ENCODE results near the gene TSHZ2. TPM values are rescaled to one million over a fixed set of nuclear protein-coding genes. Genes with fewer than 3 reads are reported as not detected.

The TSHZ2 gene
- total RNA-seq, 1 experiment from 2014 or later, result 0.07 TPM

DNA sequence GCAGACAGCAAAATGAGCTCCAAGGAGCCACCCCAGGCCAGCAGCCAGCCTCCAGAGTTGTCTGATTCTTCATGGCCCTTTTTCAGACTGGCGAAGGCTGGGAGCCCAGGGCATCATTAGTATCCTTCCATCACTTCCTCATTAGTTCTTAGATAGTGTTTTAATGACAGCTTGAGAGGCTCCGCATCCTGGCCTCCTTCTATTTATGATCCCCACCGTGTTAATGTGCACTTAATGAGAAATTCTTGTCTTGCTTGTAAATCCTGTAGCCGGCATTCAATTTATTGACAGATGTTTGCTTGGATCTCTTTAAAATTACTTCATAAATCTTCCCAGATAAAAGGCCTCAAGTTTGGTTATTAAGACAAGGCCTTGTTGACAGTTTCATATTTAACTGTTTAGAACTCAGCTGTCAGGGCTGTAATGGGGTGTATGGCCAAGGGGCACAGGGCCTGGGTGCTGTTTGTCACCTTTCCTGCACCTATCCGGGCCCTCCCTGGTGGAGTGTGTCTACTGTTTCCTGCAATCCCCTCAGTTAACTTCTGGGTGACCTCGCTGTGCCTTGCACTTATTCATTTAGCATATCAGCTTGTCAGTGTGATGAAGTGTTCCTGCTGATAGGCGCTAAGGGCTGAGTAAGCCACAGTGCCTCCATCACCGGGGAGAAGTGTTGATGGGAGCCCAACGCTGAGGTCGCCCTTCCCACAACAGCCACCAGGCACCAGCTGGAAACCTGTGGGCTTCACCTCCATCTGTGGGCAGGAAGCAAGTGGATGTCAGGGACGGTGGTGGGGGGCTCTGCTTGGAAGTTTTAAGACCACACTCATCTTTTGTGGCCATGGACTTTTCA lies 169.3 kb downstream of the TSHZ2 start:
- Histone ChIP-seq H3K23ac (ENCODE audit: insufficient read length, low read depth, low read length) (no peak overlapping the region), H3K9me3 (ENCODE audit: control insufficient read depth, low read depth, low read length) (no peaks in the 10 kb centered on the region), H4K91ac (ENCODE audit: insufficient read length, low read depth, low read length) (no peak overlapping the region), H3K4ac (ENCODE audit: low read depth, low read length) (no peak overlapping the region), H4K20me1 (ENCODE audit: control insufficient read depth, insufficient read depth, insufficient read length) (no peaks in the 10 kb centered on the region), H2BK5ac (ENCODE audit: insufficient read length, low read length) (no peak overlapping the region), H2BK120ac (ENCODE audit: low read depth, low read length, poor library complexity, severe bottlenecking) (no peak overlapping the region), H3K79me1 (ENCODE audit: insufficient read depth, low read depth, low read length, poor library complexity, severe bottlenecking) (no peaks in the 10 kb centered on the region), H3K27me3 (ENCODE audit: insufficient read depth, low read length) (no peaks in the 10 kb centered on the region), H3K27ac (ENCODE audit: insufficient read length, low read depth, low read length) (no peak overlapping the region), H3K4me1 (ENCODE audit: insufficient read depth, low read length) (no peaks in the 10 kb centered on the region), H2AK5ac (ENCODE audit: insufficient read length, low read length) (no peak overlapping the region), H3K9ac (ENCODE audit: extremely low read depth, insufficient read length, low read length) (no peak overlapping the region), H4K5ac (ENCODE audit: insufficient read length, low read depth, low read length) (no peak overlapping the region), H3K23me2 (ENCODE audit: insufficient read length, low read depth, low read length, poor library complexity, severe bottlenecking) (no peaks in the 10 kb centered on the region), H3K14ac (ENCODE audit: insufficient read depth, low read length) (no peak overlapping the region), H3T11ph (ENCODE audit: low read length) (no peak overlapping the region), H2AFZ (ENCODE audit: low read length) (no peak overlapping the region), H4K8ac (replicated peaks; ENCODE audit: insufficient read length, low read depth, low read length) (no peak overlapping the region), H2BK12ac (ENCODE audit: insufficient read length, low read depth, low read length) (no peak overlapping the region), H2BK15ac (ENCODE audit: low read depth, low read length) (no peak overlapping the region), H2BK20ac (ENCODE audit: low read depth, low read length, poor library complexity, severe bottlenecking) (no peak overlapping the region), H3K4me2 (ENCODE audit: insufficient read depth, insufficient read length, low read length) (no peak overlapping the region), H3K56ac (ENCODE audit: insufficient read length, low read depth, low read length) (no peak overlapping the region), H3K18ac (ENCODE audit: insufficient read length, low read depth, low read length) (no peak overlapping the region), H3K79me2 (ENCODE audit: insufficient read depth, low read length) (no peaks in the 10 kb centered on the region)
- TF ChIP-seq, protein P1, sequence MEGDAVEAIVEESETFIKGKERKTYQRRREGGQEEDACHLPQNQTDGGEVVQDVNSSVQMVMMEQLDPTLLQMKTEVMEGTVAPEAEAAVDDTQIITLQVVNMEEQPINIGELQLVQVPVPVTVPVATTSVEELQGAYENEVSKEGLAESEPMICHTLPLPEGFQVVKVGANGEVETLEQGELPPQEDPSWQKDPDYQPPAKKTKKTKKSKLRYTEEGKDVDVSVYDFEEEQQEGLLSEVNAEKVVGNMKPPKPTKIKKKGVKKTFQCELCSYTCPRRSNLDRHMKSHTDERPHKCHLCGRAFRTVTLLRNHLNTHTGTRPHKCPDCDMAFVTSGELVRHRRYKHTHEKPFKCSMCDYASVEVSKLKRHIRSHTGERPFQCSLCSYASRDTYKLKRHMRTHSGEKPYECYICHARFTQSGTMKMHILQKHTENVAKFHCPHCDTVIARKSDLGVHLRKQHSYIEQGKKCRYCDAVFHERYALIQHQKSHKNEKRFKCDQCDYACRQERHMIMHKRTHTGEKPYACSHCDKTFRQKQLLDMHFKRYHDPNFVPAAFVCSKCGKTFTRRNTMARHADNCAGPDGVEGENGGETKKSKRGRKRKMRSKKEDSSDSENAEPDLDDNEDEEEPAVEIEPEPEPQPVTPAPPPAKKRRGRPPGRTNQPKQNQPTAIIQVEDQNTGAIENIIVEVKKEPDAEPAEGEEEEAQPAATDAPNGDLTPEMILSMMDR (conservative IDR thresholded peaks at IDR 0.05), result no peak
- DNase-seq, result no peak
- Mint-ChIP-seq H3K4me1 (peaks cover 7 to 12% of the 10 kb centered on the region in 2 experiments), H3K27ac (no peak overlapping the region), H3K27me3 (ENCODE audit: low read depth) (no peaks in the 10 kb centered on the region), H3K4me3 (no peak overlapping the region), H3K9me3 (no peaks in the 10 kb centered on the region), H3K36me3 (ENCODE audit: insufficient read depth in 1 of 3, low read depth in 3 of 3) (no peaks in the 10 kb centered on the region)
- WGBS (ENCODE audit: extremely low coverage, insufficient read length, low lambda C conversion rate), result no CpG with 5 or more reads among the region's 11 CpGs

Measured in H9 (cell line).